NB4 (cell line): ENCODE results near the gene PDGFD.

ENCODE experiments used
- DNase-seq: peaks from one replicate; pipeline ENCODE4 v3.0.0; 2010; ENCODE audit warnings: low read depth
- H3K4me3 ChIP-seq: one replicate; pipeline ENCODE4 v1.5.1; 2011; ENCODE audit warnings: mild to moderate bottlenecking, low read depth, low read length, moderate library complexity
- MYC ChIP-seq: IDR thresholded peaks from 2 replicates; pipeline ENCODE4 v1.6.1; 2011; ENCODE audit warnings: low read depth, low read length
- POLR2A ChIP-seq: IDR thresholded peaks from 2 replicates; pipeline ENCODE4 v1.6.1; 2011; ENCODE audit warnings: mild to moderate bottlenecking; ENCODE audit not compliant: insufficient read length; ENCODE audit errors: extremely low read depth
- TF ChIP-seq, protein P1 (sequence below): IDR thresholded peaks from one replicate; pipeline ENCODE4 v1.5.1; 2012; ENCODE audit warnings: low read depth, low read length
- TF ChIP-seq, protein P2 (sequence below): IDR thresholded peaks from 2 replicates; pipeline ENCODE4 v1.6.1; 2011; ENCODE audit warnings: low read depth, low read length

PDGFD gene

DNA sequence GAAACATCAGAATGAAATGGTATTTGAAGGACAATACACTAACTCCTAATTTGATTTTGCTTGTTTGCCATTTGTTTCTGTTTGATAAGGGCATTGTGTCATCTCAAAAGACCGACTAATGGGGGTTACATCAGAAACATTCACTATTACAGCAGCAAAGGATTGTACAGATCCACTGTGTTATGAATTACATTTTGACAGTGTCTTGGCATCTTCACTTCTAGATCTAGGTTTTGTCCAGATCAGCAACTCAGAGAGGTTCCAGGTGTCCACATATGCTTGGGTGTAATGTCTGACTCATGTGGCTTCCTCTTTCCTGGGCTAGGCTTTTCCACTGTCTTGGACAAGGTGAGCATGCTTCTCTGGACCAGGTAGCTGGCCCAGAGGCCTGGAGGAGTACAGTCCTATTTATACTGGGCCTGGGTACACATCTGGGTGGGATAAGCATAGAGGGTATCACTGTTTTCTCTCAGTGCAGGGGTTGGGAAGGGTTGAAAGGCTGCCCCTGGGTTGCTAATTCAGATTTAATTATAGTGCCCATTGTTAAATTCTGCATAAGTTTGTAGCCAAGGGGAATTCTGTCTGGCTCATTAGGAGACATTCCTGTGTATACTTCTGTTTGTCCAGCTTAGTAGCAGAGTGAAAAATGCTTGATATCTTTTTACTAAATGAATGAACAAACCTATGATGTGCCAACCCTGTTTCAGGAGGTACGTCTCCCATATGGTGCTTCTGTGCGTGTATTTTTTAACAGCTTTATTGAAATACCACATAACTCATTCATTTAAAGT, 103.7 kb downstream of the PDGFD start:
- no peak for DNase-seq
- TF ChIP-seq POLR2A: no peak
- TF ChIP-seq, protein P1, sequence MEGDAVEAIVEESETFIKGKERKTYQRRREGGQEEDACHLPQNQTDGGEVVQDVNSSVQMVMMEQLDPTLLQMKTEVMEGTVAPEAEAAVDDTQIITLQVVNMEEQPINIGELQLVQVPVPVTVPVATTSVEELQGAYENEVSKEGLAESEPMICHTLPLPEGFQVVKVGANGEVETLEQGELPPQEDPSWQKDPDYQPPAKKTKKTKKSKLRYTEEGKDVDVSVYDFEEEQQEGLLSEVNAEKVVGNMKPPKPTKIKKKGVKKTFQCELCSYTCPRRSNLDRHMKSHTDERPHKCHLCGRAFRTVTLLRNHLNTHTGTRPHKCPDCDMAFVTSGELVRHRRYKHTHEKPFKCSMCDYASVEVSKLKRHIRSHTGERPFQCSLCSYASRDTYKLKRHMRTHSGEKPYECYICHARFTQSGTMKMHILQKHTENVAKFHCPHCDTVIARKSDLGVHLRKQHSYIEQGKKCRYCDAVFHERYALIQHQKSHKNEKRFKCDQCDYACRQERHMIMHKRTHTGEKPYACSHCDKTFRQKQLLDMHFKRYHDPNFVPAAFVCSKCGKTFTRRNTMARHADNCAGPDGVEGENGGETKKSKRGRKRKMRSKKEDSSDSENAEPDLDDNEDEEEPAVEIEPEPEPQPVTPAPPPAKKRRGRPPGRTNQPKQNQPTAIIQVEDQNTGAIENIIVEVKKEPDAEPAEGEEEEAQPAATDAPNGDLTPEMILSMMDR: no peak
- TF ChIP-seq, protein P2, sequence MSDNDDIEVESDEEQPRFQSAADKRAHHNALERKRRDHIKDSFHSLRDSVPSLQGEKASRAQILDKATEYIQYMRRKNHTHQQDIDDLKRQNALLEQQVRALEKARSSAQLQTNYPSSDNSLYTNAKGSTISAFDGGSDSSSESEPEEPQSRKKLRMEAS: no peak
- no peak for TF ChIP-seq MYC
- no peak overlapping the region for H3K4me3 ChIP-seq

DNA sequence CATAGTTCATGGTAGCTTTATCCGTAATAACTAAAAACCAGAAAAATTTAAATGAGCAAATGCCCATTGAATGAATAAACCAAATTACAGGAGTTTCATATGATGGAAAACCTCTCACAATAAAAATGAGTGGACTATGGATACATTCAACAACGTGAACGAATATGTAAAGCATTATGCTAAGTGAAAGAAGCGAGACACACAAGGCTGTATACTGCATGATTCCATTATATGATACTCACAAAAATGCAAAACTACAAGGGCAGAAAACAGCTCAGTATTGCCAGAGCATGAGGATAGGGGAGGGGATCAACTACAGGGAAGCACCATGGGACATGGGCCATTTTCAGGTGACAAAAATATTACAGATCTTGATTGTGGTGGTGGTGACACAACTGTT, 105.3 kb downstream of the PDGFD start:
- DNase-seq: no peak
- H3K4me3 ChIP-seq: no peak overlapping the region
- TF ChIP-seq, protein P1: no peak
- TF ChIP-seq POLR2A (no peak), MYC (no peak)
- TF ChIP-seq, protein P2: no peak

DNA sequence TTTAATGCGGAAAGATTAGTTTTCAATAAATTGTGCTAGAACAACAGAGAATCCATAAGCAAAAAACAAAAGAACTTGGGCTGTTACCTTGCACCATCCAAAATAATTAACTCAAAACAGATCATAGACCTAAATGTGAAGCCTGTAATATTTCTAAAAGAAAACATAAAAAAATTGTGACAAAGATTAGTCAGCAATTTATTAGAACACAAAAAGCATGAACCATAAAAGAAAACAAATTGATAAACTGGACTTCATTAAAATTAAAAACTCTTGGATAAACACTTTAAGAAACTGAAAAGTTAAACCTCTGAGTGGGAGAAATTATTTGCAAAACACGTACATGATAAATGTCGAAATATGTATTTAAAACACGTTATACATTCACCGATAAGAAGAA, 106.0 kb downstream of the PDGFD start:
- TF ChIP-seq POLR2A (no peak), MYC (no peak)
- TF ChIP-seq, protein P1: no peak
- TF ChIP-seq, protein P2: no peak
- DNase-seq: no peak
- no peak overlapping the region for H3K4me3 ChIP-seq

DNA sequence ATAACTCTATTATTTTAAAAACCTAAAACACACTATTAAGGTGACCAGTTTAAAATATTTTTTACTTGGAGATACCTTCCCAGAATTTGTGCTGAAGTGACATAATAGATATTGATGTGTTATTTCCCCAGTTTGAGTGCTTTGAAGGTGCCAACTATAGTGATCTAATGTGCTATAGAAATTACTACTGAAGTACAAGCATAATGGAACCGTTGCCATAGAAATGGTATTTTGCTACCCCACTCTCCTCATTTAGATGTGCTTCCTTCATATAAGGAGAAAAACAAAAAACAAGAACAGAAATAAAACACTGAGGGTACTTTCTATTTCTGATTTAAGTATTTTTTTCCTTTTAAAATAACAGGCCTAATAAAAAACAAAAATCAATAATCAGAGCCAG, 108.4 kb downstream of the PDGFD start:
- H3K4me3 ChIP-seq: no peak overlapping the region
- DNase-seq: no peak
- TF ChIP-seq POLR2A: no peak

DNA sequence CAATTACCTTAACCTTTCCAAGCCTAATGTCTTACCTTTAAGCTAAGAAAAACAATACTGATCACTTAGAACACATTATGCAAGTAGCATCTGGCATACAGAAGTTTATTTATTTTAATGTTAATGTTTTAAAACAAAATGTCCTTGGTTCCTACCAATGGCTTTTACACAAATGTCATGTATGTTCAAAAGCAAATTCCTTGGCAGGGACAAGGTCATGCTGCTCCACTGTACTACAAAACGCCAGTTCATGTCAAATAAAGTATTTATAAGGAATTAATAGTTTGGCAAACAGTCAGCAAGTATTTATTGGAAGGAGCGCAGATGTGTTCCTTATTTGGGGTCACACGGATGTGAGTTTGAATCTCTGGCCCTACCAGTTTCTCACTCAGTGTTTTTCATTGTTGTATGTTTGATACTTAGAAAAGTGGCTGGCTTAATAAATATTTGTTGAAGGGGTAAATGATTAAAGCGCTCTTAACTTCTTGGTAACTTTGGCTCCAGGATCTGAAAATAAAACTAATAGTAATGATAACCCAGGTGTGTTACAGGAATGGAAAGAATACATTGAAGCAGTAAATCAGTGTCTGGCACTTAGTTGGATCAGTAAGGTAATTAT, 108.9 kb downstream of the PDGFD start:
- H3K4me3 ChIP-seq: no peak overlapping the region
- no peak for DNase-seq
- TF ChIP-seq POLR2A: no peak
- TF ChIP-seq, protein P1: no peak
- TF ChIP-seq, protein P2: no peak
- TF ChIP-seq MYC: no peak

DNA sequence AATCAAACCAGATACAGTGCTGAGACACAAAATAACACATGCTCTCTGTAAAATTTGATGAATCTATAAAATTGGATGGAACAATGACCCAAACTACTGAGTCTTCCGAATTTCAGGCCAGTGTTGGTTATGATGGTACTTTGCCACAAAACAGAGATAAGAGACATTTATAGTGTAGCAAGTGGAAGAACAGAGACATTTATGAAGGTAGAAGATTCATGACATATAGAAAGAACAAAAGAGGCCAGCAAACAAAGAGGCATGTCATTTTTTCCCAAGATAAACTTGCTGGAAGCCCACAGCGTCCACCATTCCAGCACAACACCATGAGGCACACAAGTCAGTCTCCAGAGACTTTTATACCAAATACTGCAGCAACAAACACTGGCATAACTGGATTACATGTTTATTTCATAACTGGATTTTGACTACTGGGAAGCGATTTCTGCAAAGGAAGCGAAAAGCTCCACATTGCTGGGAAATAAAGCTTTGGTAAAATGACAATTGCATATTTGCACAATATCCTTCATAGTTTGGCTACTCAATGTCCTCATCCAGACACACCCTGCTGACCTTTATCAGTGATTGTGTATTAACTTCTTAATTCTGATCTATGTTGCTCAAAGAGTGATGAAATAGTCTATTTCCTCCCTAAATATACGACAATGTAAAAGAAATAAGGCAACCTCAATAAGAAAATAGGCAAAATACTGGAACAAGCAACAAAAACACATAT, 110.0 kb downstream of the PDGFD start:
- TF ChIP-seq, protein P2: no peak
- TF ChIP-seq, protein P1: no peak
- no peak for TF ChIP-seq MYC
- TF ChIP-seq POLR2A: no peak
- no peak overlapping the region for H3K4me3 ChIP-seq
- DNase-seq: no peak
